Esophagus muscularis mucosa (tissue), 3 donors: Measurements from ENCODE around the gene CTDSPL.

Source experiments
- POLR2A ChIP-seq: fragments of 450-650 bp; IDR thresholded peaks from one replicate; pipeline ENCODE4 v1.6.1; 2017; ENCODE audit warnings: antibody characterized with exemption, moderate library complexity, mild to moderate bottlenecking, low read depth
- TF ChIP-seq, protein P1 (sequence below), 3 experiments: fragments of 200-600 bp in 2 of 3; fragments of 450-650 bp in 1 of 3; sonication (generic) in 2 of 3; IDR thresholded peaks; one replicate each; pipeline ENCODE4 v1.5.1; 2017 to 2019; ENCODE audit warnings: antibody characterized with exemption in 3 of 3, mild to moderate bottlenecking in 2 of 3, moderate library complexity in 1 of 3

- TF ChIP-seq, protein P1, sequence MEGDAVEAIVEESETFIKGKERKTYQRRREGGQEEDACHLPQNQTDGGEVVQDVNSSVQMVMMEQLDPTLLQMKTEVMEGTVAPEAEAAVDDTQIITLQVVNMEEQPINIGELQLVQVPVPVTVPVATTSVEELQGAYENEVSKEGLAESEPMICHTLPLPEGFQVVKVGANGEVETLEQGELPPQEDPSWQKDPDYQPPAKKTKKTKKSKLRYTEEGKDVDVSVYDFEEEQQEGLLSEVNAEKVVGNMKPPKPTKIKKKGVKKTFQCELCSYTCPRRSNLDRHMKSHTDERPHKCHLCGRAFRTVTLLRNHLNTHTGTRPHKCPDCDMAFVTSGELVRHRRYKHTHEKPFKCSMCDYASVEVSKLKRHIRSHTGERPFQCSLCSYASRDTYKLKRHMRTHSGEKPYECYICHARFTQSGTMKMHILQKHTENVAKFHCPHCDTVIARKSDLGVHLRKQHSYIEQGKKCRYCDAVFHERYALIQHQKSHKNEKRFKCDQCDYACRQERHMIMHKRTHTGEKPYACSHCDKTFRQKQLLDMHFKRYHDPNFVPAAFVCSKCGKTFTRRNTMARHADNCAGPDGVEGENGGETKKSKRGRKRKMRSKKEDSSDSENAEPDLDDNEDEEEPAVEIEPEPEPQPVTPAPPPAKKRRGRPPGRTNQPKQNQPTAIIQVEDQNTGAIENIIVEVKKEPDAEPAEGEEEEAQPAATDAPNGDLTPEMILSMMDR (IDR thresholded peaks at IDR 0.05) = peak; percentile 13 to 35 (median 16)
- TF ChIP-seq POLR2A = no peak
Measured at GRCh38 chr3:37814547-37814946, 47.1 kb upstream of the CTDSPL start.
